ENCODE measurements around the gene SEMA3D.

- TF ChIP-seq, protein P1, sequence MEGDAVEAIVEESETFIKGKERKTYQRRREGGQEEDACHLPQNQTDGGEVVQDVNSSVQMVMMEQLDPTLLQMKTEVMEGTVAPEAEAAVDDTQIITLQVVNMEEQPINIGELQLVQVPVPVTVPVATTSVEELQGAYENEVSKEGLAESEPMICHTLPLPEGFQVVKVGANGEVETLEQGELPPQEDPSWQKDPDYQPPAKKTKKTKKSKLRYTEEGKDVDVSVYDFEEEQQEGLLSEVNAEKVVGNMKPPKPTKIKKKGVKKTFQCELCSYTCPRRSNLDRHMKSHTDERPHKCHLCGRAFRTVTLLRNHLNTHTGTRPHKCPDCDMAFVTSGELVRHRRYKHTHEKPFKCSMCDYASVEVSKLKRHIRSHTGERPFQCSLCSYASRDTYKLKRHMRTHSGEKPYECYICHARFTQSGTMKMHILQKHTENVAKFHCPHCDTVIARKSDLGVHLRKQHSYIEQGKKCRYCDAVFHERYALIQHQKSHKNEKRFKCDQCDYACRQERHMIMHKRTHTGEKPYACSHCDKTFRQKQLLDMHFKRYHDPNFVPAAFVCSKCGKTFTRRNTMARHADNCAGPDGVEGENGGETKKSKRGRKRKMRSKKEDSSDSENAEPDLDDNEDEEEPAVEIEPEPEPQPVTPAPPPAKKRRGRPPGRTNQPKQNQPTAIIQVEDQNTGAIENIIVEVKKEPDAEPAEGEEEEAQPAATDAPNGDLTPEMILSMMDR (IDR thresholded peaks at IDR 0.05), result no peak
- TF ChIP-seq POLR2A (IDR thresholded peaks at IDR 0.05), result no peak
These were observed 9.8 kb upstream of the SEMA3D start for GRCh38 chr7:85196696-85197095.
